Measurements from ENCODE around the gene PRICKLE3.

The PRICKLE3 gene, protein sequence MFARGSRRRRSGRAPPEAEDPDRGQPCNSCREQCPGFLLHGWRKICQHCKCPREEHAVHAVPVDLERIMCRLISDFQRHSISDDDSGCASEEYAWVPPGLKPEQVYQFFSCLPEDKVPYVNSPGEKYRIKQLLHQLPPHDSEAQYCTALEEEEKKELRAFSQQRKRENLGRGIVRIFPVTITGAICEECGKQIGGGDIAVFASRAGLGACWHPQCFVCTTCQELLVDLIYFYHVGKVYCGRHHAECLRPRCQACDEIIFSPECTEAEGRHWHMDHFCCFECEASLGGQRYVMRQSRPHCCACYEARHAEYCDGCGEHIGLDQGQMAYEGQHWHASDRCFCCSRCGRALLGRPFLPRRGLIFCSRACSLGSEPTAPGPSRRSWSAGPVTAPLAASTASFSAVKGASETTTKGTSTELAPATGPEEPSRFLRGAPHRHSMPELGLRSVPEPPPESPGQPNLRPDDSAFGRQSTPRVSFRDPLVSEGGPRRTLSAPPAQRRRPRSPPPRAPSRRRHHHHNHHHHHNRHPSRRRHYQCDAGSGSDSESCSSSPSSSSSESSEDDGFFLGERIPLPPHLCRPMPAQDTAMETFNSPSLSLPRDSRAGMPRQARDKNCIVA

GRCh38 chrX:49186125-49187027, at the start of gene PRICKLE3:
TSS of gene PRICKLE3 (minus strand) at chrX:49186373. CDS start at chrX:49186297, 76 bp downstream.
- DNase-seq, result peak in 39 of 56 donors; percentile 1 to 64 (median 24)

DNA sequence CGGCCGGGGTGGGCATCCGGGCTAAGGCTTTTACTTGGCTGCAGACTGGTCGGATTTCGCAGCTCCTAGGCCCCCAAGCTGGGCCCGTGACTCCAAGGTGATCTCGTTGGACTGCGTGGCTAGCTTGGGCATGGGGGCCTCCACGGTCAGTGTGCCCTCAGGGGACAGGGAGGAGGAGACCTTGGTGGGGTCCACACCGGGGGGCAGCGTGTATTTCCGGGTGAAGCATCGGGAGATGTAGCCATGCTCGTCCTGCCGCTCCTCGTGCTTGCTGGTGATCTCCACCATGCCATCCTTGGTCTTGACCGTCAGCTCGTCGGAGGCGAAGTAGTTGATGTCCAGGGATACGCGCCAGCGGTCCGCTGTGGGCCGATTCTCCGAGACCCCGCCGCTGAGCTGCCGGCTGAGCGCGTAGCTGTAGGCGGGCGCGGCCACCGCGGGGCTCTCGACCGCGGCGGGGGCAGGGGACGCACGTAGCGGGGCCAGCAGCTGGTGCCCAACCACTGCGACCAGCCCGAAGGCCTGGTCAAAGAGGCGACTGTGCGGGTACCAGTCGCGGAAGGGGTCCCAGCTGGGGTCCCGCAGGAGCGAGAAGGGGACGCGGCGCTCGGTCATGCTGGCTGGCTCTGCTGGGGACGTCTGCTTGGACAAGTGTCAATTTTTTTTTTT, 47.8 kb upstream of the PRICKLE3 start:
- peak in 1 of 56 donors; percentile 1 for DNase-seq

- no peak for DNase-seq
Observed at GRCh38 chrX:49233176-49233575, 47.0 kb upstream of the PRICKLE3 start, which contains the start of gene CACNA1F. TSS of gene CACNA1F (minus strand) at chrX:49233340. CDS start at chrX:49233309, 31 bp downstream.

GRCh38 chrX:49232525-49232924, 46.4 kb upstream of the PRICKLE3 start:
- no peak for DNase-seq

GRCh38 chrX:49231333-49232000, 45.3 kb upstream of the PRICKLE3 start:
- DNase-seq, result no peak

GRCh38 chrX:49230500-49231232, 44.5 kb upstream of the PRICKLE3 start:
- peak in 10 of 56 donors; percentile 0 to 35 (median 6) for DNase-seq

DNA sequence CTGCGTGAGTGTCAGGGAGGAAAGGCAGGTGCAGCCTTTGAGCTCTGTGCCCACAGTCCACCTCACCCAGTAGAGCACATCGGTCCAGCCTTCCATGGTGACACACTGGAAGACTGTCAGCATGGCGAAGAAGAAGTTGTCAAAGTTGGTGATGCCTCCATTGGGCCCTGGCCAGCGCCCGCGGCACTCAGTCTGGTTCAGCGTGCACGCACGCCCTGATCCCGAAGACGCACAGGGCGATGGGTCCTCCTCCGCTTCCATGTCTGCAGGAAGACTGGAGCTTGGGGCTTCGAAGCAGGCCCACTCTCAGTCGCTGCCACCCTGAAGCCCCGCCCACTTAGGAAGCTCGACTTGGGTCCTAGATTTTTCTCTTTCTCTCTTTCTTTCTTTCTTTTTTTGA, 42.0 kb upstream of the PRICKLE3 start:
- DNase-seq, result no peak

- DNase-seq, result no peak
Observed at GRCh38 chrX:49227726-49228125, 41.6 kb upstream of the PRICKLE3 start.

GRCh38 chrX:49226946-49227345, 40.8 kb upstream of the PRICKLE3 start:
- no peak for DNase-seq

DNA sequence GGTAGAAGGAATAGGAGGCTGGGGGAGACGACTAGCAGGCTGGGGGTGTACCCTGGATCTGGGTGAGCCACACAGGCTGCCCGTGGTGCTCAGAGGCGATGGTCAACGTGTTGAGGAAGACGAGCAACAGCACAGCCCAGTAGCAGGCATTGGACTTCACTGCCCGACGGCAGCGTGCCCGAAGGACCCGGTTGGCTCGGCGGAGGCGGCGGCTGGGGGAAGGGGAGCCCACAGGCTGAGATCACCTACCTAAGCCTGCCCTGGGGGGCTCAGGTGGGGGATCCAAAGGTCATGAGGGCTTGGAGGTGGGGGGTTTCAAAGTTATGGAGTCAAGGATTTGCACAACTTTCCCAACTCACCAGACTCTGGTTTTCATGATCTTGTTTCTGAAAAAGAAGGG, 39.7 kb upstream of the PRICKLE3 start:
- DNase-seq, result no peak

- DNase-seq, result no peak
Observed at GRCh38 chrX:49221868-49222267, 35.7 kb upstream of the PRICKLE3 start.

- no peak for DNase-seq
Observed at GRCh38 chrX:49220100-49220499, 33.9 kb upstream of the PRICKLE3 start.

DNA sequence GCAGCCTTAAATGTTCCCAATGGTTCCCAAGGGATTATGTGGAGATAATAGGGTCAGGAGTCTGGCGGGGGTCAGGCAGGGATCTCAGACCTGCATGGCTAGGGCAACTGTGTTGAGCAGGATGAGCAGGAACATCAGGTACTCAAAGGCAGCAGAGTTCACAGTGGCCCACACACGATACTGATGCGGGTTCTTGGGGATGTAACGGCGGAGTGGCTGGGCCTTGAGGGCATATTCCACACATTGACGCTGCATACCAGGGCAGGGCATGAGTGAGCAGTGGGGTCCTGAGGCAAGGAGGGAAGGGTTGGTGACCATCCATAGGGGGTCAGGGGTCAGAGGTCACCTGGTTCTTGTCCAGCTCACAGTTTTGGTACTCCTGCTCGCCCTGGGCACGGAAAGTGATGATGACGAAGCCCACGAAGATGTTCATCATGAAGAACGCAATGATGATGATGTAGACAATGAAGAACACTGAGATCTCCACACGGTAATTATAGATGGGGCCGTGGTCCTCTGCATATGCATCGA, 28.9 kb upstream of the PRICKLE3 start:
- no peak for DNase-seq

GRCh38 chrX:49214416-49214815, 28.2 kb upstream of the PRICKLE3 start:
- no peak for DNase-seq

- DNase-seq, result no peak
Observed at GRCh38 chrX:49212861-49213260, 26.7 kb upstream of the PRICKLE3 start.

GRCh38 chrX:49212209-49212608, 26.0 kb upstream of the PRICKLE3 start:
- no peak for DNase-seq

DNA sequence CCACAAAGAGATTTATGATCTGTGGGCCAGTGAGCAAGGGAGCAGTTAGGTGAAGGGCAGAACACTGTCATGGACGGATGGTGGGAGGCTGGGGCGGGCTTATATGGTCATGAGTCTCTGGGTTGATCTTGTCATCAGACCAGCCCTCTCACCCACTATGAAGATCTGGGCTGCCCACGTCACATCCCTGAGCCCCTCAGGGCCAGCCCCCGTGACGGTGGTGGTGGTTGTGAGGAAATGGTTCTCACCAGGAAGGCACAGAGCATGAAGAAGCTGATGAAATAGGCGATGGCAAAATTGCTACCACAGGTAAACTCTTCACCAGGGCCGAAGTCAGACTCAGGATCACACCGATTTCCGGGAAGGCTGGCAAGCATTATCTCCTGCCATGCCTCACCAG, 24.9 kb upstream of the PRICKLE3 start:
- no peak for DNase-seq

DNA sequence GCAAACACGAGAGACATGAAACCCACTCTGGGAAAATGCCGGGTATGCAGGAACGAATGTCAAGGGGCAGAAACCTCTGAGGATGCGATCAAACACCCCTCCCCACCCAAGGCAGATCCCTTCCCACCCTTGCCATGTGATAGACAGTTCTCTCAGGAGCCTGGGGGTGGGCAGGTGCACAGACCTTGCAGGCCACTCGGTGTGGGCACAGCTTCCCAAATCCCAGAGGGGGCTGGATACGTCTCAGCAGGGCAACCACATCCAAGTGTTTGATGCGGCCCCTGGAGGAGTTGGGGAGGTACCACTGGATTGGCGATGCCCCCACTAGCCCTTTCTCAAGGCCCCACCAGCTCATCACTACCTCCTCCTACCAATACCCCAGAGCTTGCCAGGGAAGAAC, 24.2 kb upstream of the PRICKLE3 start:
- DNase-seq, result no peak

DNA sequence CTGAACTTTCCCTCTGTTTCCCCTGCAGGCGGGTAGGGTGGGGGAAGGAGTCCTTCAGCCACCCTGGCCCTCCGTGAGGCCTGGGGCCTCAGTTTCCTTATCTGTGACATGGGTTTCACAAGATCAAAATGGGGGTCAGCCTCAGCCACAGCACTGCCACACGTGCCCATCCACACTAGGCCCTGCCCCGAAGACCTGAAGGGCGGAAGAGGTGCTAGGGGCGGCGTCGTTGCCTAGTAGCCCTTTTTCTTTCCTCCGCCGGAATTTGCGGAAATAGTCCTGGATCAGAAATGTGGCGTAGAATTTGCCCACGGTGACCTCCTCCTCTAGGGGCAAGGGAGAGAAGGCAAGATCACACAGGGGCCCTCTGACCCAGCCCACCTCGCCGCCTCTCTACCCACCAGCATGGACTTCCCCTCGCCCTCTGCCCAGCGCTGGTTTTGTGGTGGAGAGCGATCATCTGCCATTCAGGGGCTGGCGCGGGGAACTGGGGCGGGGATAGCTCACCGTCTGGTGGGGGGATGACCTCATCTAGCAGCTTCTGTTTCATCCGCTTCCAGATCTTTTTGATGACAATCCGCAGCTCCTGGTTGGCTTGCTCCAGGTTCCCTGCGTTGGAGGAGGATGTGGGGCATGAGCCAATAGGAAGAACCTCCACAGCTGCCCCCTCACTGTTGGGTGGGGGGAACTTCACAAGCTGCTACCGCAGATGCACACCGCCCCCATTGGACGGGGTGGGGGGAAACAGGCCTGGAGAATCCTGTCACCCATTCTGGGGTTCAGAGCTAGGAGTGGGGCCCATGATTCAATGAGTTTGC, 23.5 kb upstream of the PRICKLE3 start:
- peak in 29 of 56 donors; percentile 3 to 66 (median 17) for DNase-seq

Measured in amygdala (tissue), 56 donors.